ENCODE results near the gene CWC27.
"Not testable (repeated sequence)": the region's sequence is repeated elsewhere in the genome, so short reads cannot be mapped to it uniquely, and the experiment has no call there.

Gene CWC27

DNA sequence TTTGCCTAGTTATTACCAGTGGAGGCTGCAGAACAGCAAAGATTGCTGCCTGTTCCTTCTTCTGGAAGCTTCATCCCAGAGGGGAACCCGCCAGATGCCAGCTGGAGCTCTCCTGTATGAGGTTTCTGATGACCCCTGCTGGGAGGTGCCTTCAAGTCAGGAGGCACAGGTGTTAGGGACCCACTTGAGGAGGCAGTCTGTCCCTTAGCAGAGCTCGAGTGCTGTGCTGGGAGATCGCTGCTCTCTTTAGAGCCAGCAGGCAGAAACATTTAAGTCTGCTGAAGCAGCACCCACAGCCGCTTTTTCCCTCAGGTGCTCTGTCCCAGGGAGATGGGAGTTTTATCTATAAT is 170.7 kb downstream of the CWC27 start:
- DNase-seq: not testable (repeated sequence)

DNA sequence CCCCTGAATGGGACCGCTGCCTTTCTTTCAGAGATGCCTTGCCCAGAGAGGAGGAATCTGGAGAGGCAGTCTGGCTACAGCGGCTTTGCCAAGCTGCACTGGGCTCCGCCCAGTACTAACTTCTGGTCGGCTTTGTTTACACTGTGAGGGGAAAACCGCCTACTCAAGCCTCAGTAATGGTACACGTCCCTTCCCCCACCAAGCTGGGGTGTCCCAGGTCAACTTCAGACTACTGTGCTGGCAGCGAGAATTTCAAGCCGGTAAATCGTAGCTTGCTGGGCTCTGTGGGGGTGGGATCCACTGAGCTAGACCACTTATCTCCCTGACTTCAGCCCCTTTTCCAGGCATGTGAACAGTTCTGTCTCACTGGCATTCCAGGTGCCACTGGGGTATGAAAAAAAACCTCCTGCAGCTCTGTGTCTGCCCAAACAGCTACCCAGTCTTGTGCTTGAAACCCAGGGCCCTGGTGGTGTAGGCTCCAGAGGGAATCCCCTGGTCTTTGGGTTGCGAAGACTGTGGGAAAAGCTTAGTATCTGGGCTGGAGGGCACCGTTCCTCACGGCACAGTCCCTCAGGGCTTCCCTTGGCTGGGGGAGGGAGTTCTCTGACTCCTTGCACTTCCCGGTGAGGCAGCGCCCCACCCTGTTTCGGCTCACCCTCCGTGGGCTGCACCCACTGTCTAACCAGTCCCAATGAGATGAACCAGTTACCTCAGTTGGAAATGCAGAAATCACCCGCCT is 171.2 kb downstream of the CWC27 start:
- DNase-seq: no peak

DNA sequence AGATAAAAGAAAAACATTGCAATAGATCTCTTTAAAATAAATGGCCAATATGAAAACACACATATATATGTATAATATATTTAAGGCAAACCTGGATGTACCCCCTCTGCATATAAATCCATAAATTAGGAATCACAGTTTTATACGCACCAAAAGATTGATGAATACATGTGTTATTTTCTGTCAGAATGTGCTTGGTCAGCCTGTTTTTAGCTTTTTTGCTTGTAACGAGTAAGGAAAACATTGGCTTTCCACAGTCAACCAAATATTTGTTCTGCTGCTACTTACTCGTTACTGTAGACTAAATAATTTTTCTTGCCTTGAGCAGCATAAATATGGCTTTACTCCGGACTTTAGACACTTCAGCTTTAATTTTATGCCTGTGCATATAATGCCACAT is 173.7 kb downstream of the CWC27 start:
- DNase-seq: no peak

DNA sequence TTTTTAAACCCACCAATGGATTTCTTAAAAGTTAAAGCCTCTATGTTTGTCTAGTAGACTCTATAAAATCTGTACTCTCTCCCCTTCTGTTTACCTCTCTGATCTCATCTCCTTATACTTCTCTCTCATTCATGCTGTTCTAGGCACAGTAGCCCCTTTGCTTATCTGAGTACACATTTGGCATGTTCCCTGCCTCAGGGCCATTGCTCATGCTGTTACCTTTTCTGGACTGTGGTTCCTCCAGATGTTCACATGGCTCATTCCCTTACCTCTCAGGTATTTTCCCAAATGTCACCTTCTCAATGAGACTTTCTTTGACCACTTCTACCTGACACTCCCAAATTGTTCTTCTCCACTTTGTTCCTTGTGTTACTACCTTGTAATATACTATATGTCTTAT is 176.1 kb downstream of the CWC27 start:
- DNase-seq: no peak

DNA sequence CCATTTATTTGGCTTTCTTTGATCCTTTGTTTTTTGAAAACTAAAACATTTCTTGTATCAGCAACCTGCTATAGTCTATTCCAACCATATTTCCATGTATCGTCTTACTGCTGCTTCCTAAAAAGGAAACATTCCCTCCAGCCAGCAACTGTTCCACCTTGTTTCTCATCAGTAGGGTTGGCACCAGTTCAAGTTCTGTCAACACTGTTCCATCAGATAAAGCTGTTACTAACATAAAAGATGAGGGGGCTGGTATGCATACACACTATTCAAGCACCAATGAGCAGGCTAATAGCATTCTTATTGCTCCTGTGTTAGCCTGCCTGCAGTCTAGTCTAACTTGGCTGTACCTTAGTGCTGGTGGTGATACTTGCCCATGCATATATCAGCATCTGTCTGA is 178.3 kb downstream of the CWC27 start:
- DNase-seq: no peak

DNA sequence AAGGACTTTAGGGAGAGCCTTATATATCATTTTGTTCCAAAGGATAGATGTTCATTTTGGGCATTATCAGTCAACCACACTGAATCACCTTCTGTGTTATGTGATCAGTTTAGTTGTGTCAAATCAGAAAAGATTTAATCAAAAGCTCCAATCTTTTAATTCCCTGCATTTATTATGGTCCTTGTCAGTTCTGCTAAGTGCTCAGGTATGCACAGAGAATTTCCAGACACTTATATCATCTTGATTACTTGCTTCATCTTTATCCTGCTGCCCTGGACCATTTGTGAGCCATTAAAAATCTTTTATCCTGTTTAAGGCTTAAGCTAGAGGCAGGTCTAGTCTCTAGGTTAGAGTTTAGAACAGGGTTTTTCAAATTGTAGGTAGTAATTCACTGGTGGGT is 179.1 kb downstream of the CWC27 start:
- DNase-seq: no peak

DNA sequence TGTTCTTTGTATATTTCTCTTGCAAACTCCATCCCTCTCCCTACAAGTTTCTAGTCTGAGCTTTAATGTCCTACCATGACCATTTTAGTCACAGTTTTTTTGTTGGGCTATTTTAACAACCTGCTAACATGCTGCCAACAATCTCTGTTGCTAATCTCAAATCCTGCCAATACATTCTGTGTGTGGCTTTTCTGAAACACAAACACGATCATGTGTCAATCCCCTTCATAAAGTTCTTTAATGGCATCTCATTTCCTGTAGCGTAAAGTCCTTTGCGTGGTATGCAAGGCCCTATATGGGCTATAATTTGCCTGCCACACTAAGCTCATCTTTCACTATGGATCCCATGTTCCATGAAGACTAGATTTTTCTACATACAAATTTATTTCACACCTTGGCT is 180.6 kb downstream of the CWC27 start:
- DNase-seq: no peak

DNA sequence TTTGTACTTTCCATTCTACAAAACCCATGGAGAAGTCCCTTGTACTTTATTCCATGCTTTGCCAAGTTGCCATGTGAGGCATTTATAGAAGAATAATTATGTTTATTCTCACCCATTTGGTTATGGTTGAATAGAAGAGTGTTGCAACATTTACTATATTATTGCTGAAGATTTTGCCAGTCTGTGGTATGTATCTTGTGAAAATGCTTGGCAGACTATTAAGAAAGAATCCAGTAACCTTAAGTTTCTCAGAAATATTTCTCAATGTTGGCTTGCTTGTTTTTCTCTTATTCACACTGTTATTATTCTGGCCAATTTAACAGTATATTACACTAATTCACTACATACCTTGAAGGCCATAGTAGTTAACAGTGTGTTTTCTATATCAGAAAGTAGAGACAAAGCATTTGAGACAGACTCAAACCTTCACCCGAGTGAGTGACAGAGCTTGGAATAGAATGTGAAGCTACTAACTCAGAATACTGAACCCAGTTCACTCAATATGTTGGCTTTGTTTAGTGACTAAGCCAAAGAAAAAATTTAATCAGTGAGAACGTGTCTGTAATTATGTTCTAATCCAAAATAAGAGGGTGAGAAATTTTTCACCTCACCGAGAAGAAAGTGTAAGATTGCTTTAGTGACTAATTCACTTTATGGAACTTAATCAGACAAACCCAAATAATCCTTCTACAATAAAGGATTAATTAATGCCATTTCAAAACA is 184.4 kb downstream of the CWC27 start:
- DNase-seq: no peak

DNA sequence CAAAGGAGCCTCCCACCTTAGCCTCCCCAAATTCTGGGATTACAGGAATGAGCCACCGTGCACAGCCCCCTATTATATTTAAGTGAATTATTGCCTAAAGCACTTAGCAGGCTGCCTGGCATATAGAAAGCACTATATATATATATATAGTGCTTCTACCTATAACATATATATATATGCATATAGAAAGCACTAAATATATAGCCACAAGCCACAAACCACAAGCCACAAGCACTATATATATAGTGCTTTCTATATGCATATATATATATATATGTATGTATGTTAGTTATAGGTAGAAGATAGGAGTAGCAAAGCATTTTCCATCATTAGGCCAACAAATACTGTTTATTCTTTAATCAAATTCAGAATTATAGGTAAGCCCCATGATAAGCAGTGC is 185.8 kb downstream of the CWC27 start:
- no peak for DNase-seq

DNA sequence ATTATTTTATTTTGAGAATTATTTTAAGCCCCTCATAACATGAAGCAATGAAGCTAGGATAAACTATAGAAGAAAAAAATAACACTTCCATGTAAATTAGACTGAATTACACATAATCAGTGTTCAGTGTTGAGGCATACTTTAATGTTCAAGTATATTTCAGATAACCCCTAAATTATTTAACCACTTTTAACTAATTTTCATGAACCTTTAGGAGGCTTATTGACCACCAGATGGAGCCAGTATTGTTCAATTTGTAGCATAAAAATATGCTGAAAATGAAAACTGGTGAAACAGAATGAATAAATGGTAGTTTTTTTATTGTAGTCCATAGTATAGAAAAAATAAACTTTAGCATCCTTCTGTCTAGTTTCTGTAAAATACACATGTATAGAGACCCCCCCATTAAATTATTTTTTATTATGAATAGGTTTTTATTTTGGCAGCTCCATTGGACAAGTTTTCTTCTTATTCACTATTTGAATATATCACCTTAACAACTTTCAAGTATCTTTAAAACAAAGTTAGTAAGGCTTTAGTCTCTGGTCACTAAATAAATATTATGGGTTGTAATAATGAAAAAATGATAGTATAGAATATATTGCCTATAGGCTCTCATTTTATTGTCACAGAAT is 190.1 kb downstream of the CWC27 start:
- DNase-seq: no peak

DNA sequence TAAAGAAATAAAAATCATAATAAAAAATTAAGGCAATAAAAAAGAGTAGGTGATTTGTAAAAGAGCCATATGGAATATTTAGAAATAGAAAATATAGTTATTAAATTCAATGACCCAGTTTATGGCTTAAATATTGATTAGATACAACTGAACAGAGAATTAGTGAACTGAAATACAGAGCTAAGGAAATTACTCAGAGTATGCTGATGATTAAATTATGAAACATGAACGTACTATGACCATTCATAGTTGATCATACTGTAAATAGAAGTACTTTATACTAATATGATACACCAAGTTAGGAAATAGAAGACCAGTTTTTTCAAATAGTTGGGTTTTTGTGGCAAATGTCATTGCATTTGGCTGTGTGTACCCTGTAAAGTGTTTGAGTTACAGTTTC is 194.5 kb downstream of the CWC27 start:
- no peak for DNase-seq

DNA sequence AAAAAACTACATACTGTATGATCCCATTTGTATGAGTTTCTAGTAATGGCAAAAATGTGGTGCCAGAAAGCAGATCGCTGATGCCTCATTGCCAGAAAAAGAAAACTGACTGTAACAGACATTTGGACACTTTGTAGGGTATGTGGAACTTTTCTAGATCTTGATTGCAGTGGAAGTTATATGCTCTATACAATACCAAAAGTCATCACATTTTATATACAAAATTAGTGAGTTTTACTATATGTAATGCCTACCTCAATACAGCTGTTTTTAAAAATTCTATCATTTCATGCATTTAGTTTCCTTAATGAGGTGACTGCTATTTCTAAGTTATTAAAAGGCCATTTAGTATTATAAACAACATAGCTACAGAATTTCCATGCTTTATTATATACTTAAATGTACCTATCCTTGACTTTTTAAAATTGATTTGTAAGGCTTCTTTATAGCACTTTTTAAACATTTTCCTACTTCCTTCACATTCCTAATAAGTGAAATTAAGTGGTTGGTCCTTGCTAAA is 199.9 kb downstream of the CWC27 start:
- DNase-seq: no peak

DNA sequence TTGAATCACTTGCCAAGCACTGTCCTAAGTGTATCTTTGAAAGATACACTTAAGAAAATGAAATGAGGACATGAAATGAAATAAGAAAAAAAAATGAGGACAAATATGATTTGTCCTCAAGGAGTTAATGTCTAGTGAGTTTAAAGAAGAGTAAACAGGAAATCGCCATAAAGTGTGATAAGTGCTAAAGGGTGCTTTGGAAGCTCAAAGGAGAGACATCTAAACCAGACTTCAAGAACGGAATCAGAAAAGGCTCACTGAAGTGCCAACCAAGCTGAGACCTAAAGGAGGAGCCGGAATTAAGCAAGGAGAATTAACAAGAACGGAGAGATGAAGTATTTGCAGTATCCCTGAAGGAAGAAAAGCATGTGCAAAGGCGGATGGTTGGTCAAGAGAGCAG is 200.8 kb downstream of the CWC27 start:
- no peak for DNase-seq

DNA sequence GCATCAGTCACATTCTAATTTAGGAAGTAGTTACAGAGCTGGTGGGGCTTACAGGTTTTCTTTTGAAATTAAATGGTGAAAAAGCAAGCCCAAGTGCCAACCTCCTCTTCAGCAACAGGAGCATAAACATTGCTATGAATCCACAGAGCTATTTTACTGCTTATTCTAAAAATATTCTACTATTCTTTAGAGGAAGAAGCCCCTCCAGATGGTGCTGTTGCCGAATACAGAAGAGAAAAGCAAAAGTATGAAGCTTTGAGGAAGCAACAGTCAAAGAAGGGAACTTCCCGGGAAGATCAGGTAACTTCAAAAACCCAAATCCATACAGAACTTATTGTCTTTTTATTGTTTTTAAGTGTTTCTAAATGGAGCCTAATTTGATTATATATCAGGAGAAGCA is 202.8 kb downstream of the CWC27 start:
- DNase-seq: no peak

DNA sequence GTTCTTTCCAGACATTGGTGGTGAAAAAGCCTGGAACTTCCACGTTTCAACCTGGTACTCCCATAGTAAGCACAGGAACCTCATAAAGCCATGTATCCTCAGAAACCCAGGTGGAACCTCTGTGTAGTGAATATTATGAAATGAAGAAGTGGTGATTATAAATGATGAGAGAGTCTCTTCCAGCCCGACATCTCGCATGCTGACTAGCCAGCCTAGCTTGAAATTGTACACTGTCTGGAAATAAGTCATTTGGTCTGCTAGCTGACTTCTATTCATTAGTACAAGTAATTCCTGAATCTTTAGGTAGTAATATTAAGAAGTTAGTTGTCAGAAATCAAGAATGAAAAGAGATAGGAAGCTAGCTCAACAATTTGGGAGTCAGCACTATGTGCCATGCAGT is 203.3 kb downstream of the CWC27 start:
- DNase-seq: no peak

DNA sequence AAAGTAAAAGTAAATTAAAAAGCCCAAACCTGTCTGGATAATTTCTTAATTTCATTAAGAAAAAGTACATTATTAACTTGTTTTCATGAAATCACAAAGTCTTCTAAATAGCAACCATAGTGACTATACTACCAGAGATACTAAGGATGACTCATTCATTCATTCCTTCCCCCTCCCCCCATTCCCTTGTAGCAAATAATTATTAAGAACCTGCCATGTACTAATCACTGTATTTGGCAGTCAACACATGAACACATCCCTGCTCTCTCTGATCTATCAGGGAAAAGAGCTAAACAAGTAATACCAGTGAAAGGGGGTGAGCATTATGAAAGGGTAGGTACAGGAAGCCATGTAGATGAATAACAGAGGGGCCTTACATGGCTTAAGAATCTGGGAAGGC is 203.9 kb downstream of the CWC27 start:
- DNase-seq: no peak

DNA sequence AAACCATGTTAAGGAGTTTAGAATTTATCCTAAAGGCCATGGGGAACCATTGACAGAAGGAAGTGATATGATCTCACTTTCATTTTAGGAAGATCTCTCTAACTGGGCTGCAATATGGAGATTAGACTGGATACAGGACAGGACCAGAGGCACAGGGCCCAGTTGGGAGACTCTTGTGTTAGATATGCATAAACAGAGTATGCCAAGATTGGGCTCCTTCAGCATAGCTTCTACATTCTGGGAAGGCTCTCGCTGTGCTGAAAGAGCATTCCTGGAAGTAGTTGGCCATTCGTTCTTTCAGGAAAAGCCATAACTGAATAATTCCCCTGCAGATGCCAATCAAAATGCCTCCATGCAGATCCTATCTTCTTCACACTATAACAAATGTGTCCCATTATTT is 204.5 kb downstream of the CWC27 start:
- DNase-seq: no peak

DNA sequence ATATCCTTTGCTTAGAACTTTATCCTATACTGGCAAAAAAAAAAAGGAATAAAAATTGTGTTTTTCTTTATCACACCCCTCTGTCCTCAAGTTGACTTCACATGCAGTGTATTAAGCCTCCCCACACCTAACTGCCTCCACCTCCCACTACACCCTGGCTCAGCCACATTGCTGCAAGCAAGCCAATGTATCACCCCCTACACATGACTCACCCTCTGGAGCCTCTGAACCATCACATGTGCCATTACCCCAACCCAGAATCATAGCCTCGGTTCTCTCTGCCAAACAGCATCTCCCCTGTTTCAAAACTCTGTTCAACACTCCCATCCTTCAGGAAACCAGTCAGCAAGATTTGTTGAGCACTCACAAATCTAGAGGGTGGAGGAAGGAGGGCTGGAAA is 209.0 kb downstream of the CWC27 start:
- no peak for DNase-seq

DNA sequence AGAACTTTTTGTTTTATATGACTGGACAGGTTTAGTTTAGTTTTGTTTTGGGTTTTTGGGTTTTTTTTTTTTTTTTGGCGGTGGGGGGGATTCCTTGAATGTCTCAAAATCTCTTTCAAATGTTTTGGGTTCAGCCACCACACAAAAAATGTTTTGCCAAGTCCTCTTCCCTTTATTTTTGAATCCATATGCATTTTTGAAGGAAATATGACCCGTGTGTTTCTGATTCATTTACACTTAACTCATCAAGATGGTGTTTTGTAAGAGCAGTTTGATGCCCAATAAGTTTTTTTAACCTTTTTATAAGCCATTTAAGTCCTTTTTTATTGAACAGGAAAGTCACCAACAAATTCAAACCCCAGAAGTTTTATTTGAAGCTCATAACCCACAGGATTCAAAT is 209.8 kb downstream of the CWC27 start:
- no peak for DNase-seq

DNA sequence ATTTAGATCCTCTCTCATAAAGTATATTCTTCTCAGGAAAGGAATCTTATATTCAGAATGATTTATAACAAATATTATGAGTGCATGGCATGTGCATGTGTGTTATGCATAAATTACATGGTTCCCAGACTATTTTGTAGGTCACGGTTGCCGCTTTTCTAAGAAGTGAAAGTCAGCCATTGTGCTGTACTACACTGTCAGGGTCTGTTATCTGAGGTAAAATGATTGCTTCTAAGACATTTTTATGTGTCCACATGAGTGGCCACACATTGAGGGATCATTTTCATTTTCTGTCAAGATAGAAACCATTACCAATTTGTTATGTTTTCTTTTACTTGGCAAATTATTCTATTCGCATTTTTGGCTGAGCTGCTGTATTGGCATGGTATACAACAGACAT is 210.8 kb downstream of the CWC27 start:
- DNase-seq: no peak

DNA sequence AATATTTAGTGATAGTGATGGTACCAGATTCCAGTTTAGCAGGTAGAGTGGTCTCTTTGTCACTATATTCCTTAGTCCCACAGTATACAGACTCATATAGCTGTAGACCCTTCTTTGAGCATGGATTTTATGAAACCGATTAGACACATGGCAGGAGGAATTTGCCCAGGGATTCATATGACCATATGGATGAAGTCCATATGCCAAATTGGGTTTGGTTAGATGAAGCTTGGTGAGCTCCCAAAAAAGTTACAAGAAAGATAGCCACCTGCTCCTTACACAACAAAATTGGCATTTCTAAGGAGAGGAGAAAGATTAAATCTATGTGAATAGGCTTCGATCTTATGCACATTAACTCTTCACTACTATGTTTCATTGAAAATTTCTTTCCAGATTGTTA is 211.4 kb downstream of the CWC27 start:
- DNase-seq: no peak

DNA sequence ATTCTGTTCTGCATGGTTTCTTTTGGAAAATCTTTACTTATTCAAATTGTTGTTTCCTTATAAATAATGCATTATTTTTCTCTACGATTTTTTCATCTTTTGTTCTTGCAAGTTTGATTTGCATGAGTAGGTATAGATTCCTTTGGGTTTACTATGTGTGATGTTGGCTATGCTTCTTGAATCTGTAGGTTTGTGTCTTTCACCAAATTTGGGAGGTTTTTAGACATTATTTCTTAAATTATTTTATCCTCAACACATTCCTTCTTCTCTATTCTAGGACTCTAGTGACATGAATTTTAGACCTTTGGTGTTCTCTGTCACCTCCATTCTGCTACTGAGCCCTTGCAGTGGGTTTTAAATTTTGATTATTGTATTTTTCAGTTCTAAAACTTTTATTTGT is 219.0 kb downstream of the CWC27 start:
- DNase-seq: no peak

DNA sequence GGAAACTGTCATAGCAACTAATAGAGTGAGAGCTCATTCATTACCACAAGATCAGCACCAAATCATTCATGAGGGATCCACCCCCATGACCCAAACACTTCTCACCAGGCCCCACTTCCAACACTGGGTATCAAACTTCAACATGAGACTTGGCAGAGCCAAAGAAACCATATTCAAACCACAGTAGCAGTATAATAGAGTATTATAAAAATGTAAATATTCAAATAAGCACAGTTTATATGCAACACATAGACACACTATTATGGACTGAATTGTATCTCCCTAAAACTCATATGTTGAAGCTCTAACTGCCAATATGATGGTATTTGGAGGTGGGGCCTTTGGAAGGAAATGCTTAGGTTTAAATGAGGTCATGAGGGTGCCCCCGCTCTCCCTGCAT is 240.5 kb downstream of the CWC27 start:
- DNase-seq: no peak

DNA sequence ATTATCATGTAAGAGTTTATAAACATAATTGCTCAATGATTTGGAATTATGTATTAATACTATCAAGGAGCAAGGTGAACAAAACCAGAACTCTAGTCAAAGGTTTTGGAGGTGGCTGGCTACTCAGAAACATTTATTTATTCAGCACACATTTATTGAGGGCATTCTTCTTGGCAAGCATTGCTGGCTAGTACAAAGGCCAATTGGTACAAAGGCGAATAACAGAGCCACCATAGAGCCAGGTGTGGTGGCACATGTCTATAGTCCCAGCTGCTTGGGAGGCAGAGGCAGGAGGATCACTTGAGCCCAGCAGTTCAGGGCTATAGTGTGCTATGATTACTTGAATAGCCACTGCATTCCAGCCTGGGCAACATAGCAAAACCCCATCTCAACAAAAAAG is 242.1 kb downstream of the CWC27 start:
- no peak for DNase-seq
